GF-D8 (cell line): ENCODE data around the gene MKRN2.

Experiments
- DNase-seq: peaks from one replicate; lab custom pipeline; 2025; lab: John Stamatoyannopoulos, UW

The MKRN2 gene

DNA sequence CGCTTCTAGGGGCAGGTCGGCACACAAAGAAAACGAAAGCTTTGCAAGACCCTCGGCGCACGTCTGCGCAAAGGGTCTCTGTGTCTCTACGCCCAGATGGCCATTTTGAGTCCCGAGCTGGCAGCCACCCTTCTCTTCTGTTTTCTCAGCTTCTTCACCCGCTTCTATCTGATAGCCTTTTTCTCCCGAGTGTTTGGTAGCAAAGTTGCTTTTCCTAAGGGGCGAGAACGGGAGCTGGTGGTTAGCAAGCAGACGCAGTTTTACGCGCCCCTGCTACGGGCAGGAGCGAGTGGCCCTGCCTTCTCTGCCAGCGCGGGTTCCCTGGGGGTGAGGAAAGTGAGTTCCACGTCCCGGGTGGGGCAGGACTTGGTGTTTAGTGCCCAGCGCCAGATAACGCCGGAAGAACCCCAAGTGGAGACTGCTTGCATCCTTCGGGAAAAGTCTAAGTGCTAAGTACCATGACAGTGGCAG, 2.9 kb upstream of the MKRN2 start:
- no peak for DNase-seq

DNA sequence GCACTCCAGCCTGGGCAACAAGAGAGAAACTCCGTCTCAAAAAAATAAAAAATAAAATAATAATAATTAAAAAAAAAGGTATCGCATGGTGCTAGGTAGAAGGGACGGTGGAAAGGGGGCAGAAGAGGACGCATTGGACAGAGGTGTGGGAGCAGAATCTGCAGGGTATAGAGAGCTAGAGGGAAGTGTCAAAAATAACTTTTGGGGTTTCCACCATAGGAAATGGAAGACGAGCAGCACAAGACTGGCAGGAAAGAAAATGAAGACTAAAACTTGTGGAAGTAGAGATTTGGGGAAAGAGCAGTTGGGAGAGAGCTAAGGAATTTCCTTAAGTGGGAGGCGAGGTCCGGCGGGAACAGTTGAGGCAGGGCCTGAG, 585 bp upstream of the MKRN2 start:
- no peak for DNase-seq

DNA sequence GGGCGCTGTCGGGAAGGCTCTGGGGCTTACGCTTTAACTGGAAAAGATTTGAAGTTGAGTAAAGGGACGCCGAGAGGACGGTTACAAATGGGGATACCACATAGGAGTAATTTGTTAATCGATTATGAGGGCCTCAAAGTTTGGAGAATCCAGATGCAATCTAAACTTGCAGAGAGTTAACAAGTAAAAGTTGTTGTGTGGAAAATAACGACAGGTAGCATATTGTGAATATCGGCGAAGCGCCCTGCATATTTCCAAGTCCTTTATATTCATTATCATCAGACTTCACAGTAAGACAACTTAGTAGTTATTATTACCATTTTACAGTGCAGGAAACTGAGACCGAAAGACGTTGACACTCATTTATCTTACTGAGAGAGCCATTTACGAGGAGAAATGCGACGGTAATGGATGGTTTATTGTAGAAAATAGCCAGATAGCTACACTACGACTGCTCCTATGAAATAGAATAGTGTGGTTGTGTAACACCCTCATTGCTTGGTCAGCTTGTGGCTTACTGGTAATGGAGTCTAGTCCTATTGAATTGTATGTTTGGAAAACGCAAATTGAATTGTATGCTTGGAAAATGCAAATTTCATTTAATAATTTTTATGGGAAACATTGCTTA, 700 bp downstream of the MKRN2 start:
- peak; percentile 34 for DNase-seq

GRCh38 chr3:12558706-12559105, 1.8 kb downstream of the MKRN2 start:
- DNase-seq = no peak

GRCh38 chr3:12559520-12559919, 2.6 kb downstream of the MKRN2 start:
- no peak for DNase-seq

- no peak for DNase-seq
Observed at GRCh38 chr3:12560505-12561190, 3.8 kb downstream of the MKRN2 start.

DNA sequence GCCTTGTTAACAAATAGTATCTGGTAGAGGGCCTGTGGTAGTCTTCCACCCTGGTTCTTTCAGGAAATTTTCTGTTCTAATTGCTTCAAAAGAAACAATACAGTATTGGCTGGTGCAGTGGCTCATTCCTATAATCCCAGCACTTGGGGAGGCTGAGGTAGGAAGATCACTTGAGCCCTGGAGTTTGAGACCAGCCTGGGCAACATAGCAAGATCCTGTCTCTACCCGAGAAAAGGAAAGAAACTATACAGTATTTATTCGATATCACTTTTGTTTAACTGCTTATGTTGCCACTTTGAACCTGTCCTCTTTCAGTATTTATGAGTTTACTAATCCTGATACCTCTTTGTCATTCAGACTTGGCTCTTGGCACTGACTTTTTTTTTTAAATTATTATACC, 4.5 kb downstream of the MKRN2 start:
- DNase-seq = no peak

DNA sequence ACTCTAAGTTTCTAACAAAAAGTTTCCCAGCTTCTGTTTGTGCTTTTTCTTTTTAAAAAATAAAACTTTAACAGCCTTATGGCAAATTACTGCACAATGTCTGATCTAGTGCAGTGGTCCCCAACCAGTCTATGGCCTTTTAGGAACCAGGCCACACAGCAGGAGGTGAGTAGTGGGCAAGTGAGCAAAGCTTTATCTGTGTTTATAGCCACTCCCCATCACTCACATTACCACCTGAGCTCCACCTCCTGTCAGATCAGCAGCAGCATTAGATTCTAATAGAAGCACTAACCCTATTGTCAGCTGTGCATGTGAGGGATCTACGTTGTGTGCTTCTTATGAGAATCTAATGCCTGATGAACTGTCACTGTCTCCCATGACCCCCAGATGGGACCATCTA, 5.6 kb downstream of the MKRN2 start:
- DNase-seq = no peak

DNA sequence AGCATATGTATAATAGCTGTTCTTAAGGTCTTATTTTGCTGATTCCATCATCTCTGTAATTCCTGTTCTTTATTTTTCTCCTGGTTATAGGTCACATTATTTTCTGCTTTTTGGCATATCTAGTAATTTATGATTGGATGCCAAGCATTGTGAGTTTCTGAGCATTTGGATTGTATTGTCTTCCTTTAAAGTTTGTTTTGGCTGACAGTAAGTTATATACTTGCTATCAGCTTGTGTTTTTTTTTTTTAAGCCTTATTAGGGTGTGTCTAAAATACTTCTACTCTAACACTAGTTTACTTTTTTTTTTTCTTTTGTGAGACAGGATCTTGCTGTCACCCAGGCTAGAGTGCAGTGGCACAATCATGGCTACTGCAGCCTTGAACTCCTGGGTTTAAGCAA, 10.1 kb downstream of the MKRN2 start:
- no peak for DNase-seq

- no peak for DNase-seq
Observed at GRCh38 chr3:12568747-12569146, 11.9 kb downstream of the MKRN2 start.

- DNase-seq = no peak
Observed at GRCh38 chr3:12569836-12570235, 12.9 kb downstream of the MKRN2 start.

DNA sequence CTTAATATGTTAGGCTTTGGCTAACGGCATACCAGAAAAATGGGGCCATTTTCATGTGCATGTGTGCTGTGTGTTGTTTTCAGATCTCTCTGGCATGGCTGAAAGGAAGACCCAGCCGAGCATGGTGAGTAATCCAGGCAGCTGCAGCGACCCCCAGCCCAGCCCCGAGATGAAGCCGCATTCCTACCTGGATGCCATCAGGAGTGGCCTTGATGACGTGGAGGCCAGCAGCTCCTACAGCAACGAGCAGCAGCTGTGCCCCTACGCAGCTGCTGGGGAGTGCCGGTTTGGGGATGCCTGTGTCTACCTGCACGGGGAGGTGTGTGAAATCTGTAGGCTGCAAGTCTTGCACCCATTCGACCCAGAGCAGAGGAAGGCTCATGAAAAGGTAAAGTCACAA, 15.1 kb downstream of the MKRN2 start:
- no peak for DNase-seq

DNA sequence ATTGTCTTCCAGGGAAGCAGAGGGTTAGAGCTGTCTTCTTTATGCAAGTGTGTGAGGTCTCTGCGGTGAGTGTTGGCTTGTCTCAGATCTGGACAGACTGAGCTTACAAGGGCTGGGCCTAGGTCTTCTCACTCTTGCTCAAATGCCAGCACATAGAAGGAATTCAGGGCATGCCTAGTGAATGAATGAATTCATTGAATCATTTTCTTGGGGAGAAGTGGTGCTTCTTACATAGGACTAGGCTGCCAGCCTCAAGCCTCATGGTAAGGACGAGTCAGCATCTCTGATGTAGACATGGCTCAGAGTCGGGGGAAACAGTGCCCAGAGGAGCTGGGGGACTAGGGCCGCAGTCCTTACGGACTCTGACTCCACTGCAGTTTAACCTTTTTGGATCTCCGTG, 17.2 kb downstream of the MKRN2 start:
- DNase-seq = no peak

DNA sequence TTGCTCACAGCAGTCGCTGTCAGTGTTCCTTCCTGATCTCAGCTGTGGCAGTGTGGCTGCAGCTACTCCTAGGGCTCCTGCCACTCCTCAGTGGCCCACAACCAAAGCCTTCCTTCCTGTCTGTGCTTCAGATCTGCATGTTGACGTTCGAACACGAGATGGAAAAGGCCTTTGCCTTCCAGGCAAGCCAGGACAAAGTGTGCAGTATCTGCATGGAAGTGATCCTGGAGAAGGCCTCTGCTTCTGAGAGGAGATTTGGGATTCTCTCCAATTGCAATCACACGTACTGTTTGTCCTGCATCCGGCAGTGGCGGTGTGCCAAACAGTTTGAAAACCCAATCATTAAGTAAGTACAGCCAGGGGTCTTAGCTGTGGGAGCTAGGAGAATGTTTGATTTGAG, 17.8 kb downstream of the MKRN2 start:
- no peak for DNase-seq

GRCh38 chr3:12577379-12577778, 20.5 kb downstream of the MKRN2 start:
- DNase-seq = no peak

GRCh38 chr3:12578742-12579141, 21.9 kb downstream of the MKRN2 start:
- DNase-seq = no peak

DNA sequence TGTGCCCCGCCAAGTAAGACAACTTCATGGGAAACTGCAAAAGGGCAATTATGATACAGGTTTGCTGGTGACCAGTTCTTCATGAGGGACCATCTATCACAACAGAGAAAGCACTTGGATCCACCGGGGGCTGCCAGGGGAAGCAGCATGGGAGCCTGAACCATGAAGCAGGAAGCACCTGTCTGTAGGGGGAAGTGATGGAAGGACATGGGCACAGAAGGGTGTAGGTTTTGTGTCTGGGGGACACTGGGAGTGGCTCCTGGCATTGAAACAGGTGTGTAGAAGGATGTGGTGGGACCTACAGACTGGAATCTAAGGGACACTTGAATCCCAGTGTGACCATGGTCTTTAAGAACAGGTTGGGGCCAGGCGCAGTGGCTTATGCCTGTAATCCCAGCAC, 22.6 kb downstream of the MKRN2 start:
- DNase-seq = no peak

- no peak for DNase-seq
Observed at GRCh38 chr3:12579905-12580304, 23.0 kb downstream of the MKRN2 start.

DNA sequence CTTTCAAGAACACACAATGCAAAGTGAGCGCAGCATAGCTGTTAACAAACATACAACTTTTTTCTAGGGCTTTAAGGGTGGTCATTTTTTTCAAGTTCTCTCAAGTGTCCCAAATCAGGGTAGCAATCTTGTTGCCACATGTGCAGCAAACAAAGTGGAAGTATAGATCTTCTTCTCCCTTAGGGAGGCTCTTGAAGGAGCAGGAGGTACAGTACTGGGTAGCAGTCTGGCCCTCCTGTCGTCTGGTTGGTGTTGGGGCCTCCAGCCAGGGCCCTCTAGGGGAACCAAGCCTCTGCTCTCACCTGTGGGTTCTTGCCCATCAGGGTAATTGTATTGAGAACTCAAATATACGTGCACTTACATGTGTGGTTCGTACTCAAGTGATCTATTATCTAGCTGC, 25.8 kb downstream of the MKRN2 start:
- no peak for DNase-seq

GRCh38 chr3:12583280-12583679, 26.4 kb downstream of the MKRN2 start:
- no peak for DNase-seq

DNA sequence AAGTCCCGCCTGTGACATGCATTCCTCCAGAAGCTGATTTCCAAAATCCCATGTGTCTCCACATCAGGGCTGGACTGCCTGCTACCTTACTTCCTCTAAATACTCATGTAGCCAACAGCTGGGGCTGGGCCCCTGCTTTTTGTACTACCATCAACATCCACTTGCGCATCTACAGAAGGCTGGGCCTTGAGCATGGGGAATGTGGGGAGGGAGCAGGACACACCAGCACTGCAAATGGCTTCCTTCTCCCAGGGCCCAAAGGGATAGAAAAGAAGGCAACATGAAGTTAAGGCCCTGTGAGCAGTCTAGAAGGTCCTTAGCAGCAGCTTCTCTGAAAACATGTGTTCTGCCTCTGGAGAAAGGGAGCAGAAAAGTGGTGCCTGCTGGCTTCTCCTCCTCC, 27.2 kb downstream of the MKRN2 start:
- DNase-seq = no peak

DNA sequence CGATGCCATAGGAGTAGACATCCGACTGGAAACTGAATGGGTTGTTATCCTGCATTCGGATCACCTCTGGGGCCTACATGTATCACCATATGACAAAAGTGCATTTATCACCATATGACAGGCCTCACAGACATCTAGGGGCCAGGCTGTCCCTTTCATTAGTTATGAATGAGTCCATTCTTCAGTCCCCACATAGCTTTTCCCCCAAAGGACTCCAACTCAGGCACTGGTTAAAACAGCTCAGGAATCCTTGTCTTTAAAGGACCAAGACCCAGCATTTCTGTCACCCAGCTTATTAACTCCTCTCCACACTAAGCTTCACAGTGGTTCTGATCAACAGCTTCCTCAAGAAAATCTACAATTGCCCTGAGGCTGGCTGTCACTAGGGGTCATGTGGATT, 28.3 kb downstream of the MKRN2 start:
- DNase-seq = no peak

- no peak for DNase-seq
Observed at GRCh38 chr3:12585970-12586369, 29.1 kb downstream of the MKRN2 start.

- no peak for DNase-seq
Observed at GRCh38 chr3:12586403-12586802, 29.5 kb downstream of the MKRN2 start.
